ENCODE results near the gene SYT8.
A peak's percentile ranks its signal among the peaks of the same experiment; 100 is the strongest.

The SYT8 gene

DNA sequence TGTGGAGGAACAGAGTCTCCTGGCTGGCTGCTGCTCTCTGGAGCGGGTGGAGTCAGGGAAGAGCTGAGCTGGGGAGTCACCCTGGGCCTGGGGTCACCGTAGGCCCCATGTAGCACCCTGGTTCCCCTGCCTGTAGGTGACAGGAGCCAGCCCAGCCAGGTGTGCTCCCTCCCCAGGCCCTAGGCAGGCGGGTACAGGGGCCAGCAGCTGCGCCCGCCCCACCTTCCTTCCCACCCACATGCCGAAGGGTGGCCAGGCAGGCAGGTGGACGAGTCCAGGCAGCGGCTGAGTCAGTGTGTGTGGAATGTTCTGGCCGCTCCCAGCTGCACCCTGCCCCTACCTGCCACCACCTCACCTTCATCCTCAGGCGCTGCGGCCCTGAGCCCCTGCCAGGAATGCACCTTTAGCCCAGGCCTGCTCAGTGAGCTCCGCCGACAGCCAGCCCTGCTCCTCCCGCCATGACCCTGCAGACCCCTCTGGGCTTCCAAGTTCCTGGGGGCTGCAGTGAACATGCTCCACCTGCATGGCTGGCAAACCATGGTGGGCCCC lies 654 bp upstream of the SYT8 start:
- no peak for DNase-seq

DNA sequence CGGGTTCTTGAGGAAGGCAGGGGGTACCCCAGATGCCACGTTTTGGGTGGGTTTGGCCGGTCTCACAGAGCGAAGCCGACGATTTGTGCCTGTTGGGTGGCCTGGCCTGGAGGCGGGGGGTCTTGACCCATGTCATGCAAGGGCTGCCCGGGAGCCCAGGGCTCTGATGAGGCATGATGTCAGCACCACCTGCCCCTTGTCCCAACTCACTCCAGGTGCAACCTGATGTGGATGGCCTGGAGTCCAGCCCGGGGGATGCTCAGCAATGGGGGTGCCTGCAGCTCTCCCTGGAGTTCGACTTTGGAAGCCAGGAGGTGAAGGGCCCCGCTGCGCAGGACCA lies 851 bp downstream of the SYT8 start:
- no peak for DNase-seq

DNA sequence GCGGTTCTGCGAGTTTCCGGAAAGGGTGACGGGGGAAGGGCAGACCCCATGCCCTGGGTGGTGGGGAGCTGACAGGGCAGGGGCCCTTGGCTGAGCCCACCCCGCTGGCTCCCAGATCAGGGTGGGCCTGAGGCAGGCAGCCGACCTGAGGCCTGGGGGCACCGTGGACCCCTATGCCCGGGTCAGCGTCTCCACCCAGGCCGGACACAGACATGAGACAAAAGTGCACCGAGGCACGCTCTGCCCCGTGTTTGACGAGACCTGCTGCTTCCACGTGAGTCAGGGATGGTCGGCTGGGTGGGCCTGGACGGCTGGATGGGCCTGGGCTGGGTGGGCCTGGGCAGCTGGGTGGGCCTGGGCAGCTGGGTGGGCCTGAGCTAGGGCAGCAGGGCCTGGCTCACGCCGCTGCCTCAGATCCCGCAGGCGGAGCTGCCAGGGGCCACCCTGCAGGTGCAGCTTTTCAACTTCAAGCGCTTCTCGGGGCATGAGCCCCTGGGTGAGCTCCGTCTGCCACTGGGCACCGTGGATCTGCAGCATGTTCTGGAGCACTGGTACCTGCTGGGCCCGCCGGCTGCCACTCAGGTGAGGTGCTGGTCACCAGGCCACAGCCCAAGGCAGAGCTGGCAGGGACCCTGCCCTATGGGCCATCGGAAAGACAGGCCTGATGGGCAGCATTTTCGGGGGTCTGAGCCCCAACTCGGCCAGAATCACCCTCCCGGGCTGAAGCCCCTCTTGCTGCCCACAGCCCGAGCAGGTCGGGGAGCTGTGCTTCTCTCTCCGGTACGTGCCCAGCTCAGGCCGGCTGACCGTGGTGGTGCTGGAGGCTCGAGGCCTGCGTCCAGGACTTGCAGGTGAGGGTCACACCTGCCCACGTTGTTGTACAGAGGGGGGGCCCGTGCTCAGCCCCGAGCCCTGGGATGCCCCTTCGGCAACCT lies 1.5 kb downstream of the SYT8 start:
- DNase-seq, result no peak

DNA sequence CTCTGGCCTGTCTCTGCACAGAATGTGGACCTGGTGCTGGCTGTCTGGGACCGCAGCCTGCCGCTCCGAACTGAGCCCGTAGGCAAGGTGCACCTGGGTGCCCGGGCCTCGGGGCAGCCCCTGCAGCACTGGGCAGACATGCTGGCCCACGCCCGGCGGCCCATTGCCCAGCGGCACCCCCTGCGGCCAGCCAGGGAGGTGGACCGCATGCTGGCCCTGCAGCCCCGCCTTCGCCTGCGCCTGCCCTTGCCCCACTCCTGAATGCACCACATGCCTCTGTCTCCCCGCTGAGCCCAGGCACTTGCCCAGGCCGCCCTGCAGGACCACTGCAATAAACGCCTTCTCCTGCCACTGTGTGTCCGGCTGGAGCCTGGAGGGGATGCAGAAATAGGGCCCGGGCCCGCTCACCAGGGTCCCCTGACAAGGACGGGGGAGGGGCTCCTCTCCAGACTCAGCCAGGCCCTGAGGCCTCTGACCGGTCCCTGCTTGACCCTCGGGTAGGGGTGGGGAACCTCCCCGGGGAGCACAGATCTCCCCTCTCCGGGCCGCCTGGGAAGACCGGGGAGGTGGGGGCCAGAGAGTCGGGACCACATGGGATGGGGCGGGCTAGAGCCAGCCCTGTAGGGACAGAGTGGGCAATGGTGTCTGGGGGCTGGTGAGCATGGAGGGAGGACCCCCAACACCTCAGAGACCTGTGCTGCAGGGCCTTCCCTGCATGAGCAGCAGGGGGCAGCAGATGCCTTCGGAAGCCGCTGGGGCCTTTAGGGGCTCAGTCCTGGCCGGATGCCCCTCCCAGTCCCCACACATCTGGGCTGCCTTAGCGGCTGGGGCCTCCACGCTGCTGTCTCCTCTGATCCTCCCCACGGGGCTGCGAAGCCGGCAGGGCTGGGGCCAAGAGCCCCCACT lies 2.6 kb downstream of the SYT8 start:
- peak; percentile 77 for DNase-seq

DNA sequence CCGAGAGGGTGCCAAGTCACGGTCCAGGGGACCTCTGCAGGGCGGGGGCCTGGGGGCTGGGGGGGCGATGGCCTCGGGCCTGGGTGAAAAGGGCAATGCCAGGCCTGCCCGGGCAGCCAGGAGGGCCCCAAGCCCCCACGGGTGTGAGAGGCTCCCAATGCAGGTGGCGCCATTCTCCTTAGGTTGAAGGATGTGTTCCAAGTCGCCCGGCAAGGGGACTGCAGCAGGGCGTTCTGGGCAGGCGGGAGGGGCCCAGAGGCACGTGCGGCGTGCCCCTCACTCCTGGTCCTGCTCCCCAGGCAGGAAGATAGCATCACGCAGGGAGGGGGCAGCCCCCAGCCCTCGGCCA lies 3.3 kb downstream of the SYT8 start:
- DNase-seq, result no peak

DNA sequence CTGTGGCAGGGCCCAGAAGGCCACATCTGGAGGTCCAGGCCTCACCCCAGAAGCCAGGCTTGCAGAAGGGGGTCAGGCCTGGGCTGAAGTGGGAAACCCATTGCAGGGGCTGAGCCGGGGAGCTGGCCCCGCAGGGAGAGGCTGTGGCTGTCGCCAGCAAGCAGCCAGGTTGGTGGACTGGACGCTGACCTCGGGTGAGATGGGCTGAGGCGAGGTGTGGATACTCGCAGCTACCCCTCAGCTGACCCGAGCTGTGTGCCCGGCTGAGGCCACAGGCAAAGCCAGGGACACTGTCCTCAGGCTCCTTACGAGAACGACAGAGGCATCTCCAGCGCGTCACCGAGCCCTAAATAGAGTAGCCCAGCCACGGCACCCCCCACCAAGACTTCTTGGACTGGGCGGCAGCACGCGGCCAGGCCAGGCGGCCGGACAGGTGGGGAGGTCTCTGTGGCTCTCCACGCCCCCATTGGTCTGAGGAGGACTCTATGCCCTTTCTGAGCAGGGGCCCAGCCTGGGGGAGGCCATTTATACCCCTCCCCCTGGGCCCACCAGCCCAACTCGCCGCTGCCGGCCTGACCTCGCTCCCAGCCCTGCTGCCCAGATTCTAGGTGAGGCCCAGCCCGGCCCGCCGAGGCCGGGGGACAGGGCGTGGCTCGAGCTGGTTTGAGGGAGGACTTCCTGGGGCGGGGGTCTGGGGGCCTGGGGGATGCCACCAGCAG lies 3.8 kb downstream of the SYT8 start, which contains the start of gene TNNI2:
Gene TNNI2 (plus strand): TSS at position 556 of the 719 bp plus-strand sequence. CDS start 716 bp downstream, outside the sequence.
- no peak for DNase-seq

DNA sequence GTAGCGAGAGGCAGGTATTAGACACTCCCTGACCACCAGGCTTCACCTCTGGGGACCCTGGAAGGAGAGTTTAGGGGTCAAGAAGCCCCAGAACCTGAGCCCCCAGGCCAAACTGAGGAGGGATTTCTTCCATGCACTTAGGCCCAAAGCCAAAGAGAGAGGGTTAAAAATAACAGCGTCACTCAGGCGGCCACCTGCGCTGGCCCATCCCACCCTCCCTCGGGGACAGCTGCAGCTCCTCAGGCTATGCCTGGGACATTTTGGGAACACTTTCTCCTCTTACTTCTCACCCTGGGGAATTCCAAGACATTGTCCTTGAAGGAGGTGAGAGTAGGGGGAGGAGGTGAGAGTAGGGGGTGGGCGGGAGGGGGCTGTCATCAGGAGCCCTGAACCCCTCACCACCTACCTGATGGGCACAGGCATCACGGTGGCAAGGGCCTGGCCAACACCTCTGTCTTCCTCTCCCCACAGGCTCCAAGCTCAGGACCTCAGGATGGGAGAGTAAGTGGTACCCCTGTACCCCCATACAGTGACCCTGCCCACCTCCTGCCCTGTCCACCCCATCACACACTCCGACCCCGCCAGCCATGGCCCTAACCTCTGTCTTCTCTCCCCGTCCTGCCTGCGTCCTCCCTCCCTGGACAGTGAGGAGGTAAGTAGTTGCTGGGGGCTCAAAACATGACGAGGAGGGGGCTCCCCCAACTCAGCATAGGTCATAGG lies 4.6 kb downstream of the SYT8 start:
- no peak for DNase-seq

DNA sequence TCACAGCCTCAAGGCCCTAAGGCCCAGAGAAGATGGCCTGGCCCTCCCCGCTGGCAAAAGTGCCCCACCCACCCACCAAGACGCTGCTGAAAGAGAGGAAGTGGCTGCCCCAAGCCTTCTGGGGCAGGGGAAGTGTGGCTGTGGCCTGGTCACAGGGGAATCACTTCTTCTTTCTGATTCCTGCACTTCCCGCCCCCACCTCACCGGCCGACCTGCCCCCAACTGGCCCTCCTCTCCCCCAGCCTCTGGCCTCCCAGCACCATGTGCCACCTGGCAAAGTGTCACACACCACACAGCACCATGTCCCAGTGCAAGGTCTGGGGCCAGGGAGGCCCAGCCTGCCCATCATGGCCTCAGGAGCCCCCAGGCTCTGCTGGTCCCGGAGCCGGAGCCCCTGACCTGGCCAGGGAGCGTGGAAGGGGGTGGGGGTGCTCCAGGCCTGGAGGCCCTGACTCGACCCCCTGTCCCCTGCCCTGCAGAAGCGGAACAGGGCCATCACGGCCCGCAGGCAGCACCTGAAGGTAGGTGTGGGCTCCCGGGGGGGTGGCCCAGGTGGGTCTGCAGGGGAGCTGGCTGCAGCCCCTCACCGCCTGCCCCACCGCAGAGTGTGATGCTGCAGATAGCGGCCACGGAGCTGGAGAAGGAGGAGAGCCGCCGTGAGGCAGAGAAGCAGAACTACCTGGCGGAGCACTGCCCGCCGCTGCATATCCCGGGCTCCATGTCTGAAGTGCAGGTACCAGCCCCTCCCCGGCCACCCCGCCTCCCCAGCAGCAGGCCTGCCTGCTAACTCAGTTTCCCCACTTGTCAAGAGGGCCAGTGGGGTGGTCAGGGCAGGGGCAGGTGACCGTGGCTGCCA lies 5.4 kb downstream of the SYT8 start:
- no peak for DNase-seq

DNA sequence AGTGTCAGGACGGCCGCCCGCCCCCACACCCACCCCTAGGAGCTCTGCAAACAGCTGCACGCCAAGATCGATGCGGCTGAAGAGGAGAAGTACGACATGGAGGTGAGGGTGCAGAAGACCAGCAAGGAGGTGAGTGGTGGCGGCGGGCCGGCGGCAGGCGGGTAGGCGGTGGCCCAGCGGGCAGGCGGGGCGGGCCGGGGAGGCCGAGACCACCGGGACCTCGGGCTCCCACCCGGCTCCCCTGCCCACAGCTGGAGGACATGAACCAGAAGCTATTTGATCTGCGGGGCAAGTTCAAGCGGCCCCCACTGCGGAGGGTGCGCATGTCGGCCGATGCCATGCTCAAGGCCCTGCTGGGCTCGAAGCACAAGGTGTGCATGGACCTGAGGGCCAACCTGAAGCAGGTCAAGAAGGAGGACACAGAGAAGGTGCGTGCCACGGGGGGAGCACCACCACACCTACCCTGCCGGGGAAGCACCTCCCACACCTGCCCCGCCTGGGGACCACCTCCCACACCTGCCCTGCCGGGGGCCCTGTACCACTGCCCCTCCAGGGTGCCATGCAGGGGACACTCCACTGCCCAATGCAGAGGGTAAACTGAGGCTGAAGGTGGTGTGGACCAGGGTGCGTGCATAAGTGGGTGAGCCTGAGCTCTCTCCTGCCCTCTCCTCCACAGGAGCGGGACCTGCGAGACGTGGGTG lies 6.1 kb downstream of the SYT8 start:
- DNase-seq, result no peak

DNA sequence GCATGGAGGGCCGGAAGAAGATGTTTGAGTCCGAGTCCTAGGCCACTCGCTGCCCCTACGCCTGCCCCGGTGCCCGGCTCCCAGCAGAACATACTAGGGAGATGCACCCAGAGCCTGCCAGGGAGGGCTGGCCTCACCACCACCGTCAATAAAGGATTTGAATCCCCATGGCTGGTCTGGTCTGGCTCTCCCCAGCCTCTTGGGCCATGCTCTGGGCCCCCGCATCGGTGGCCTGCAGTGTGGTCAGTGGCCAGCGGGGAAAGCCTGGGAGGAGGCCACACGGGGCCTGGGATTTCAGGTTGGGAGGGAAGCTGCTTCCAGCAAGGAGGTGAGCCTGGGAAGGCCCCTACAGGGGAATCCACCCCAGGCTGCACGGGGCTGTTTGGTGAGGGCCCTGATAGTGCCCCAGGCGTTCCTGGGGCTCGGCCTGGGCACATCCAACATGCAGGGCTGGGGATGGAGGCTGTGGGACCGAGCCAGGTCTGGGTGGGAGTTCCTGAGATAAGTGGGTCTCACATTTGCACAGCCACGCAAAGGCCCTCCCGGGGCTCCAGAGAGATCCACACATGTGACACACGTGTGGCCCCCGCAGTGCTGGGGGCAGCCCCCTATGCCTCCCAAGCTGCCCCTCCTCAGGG lies 6.8 kb downstream of the SYT8 start:
- DNase-seq, result no peak

DNA sequence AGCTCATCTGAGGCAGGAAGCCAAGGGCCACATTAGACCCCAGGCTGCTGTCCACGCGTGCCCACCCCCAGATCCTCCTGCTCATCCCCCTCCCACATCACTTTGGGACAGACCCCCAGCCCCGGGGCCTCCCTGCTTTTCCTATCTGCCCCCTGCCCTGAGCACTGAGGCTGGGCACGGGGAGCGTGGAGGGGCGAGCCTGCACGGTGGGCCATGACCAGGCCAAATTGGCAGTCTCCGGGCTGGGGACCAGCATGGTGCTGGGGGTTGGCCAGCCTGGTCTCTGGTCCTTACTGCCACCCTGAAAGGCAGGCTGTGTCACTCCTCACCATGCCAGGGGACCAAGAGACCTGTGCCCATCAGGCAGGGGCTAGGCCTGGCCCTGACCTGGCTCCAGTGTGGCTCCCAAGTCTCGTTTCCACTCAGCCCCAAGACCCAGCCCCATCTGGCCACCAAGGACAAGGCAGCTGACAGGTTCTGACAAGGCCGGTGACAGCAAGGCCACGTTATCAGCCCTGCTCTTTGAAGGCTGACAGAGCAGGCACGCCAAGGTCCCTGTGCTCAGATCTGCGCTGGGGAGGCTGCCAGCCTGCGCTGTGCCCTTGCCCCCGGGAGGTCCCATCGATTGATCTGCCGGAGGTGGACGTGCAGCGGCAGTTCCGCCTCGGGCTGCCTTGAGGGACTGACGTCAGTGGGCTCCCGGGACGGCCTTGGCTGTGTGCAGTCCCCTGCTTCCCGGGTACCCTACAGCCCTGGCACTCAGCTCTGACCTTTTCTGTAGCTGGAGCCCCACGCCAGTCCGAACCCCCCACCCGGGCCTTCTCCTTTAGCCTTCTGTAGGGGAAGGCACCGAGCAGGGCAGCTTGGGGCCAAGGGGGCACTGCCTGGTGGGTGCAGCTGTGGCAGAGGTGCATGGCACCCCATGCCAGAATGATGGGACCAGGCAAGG lies 7.6 kb downstream of the SYT8 start:
- DNase-seq, result no peak

DNA sequence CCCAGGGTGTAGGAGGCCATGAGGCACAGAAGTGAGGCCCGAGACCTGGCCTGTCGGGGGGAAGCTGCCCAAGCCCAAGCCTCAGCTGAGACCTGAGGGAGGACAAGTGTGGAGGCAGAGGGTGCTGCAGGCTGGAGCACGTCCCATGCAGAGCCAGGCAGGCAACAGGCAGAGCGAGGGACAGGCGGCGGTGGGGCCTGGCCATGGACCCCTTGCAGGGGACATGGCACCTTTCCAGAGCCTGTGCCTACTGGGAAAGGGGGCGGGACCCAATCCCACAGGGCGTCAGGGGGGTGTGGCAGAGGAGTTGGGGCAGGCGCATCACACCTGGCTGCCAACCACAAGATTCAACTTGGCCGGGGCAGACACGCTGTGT lies 8.3 kb downstream of the SYT8 start:
- no peak for DNase-seq

DNA sequence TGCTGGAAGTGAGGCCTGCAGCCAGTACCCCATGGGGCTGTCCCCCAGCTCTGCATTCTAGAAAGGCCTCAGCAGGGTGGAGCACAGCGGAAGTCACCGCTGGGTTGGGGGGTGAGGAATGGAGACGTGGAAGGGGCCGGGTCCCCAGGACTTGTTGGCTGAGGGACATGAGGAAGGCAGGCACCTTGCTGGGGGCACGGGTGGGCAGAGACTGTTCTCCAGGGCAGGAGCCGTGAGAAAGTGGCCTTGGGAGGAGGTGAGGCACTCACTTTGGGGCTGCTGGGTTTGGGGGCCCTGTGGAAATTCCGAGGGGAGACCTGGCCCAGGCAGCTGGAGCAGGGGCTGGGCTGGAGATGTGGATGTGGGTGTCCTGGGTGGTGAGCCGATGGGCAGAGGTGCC lies 9.0 kb downstream of the SYT8 start:
- no peak for DNase-seq

DNA sequence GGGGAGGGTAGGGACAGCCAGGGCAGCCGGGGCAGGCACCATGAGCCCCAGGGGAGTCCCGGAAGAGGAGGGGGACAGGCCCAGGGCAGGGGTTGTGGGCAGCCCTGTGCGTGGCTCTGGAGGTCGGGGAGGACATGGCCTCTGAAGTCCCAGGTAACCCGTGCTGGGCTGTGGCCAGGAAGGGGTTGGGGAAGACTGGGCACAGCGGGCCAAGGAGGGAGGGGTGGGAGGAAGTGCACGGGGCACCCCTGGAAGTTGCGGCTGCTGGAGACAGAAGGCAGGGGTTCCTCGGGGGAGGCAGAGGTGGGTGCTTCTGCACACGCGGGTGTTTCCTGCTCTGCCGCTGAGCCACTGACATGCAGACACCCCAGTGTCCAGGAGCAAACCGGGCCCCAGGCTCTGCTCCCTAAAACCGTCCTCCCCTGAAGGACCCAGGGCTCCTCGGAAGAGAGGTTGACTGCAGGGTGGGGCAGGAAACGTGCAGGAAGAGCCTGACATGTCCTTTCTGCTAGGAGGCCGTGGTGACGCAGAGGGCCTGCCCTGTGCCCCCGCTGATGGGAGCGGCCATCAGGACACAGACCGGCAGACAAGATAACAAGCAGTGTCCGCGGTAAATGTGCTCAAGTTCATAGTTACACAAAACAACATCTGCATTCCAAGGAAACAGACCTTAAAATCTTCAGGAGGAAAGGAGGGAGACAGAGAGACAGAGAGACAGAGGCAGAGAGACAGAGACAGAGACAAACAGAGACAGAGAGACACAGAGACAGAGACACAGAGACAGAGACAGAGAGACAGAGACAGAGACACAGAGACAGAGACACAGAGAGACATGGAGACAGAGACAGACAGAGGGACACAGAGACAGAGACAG lies 9.7 kb downstream of the SYT8 start:
- peak; percentile 40 for DNase-seq

DNA sequence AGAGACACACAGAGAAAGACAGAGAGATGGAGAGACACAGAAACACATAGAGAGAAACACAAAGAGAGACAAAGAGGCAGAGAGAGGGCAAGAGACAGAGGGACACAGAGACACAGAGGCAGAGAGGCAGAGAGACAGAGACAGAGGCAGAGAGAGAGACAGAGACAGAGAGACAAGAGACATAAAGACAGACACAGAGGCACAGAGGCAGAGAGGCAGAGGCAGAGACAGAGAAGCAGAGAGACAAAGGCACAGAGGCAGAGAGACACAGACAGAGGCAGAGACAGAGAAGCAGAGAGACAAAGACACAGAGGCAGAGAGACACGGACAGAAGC lies 10.3 kb downstream of the SYT8 start:
- no peak for DNase-seq

DNA sequence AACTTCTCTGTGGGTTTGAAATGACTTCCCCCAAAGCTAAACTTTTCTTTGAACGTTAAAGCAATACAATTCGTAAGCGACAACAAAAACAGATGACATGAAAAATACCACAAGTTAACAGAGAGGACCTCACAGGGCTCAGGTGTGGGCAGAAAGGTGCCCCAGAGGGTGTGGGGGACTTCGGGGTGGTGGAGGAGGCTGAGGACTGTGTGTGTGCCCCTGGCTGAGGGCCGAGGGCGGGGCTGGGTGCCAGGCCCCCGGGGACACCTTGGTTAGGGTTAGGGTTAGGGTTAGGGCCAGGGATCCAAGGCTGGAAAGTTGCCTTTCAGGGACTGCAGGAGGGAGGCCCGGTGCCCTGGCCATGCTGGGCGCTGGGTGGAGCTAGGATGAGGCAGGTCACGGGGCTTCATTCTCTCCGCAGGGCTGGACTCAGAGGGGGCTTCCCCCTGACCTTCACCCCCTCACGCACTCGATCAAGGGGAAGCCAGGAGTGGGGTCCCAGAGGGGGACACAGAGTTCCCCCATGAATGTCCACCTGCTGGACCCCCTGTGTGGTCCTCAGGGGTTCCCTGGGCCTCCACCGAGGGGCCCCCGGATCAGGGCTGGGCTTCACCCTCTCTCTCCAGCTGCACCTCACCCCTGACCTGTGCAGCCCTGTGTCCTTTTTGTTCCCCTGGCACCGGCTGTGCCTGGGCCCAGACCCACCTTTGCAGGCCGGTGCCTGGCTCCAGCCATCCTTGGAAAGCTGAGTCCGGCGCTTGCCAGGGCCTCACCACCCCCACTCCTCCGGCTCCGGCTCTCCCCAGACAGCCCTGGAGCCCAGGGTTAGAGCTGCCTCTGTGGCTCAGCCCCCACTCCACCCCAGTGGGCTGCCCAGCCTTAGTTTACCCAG lies 11.0 kb downstream of the SYT8 start:
- no peak for DNase-seq

DNA sequence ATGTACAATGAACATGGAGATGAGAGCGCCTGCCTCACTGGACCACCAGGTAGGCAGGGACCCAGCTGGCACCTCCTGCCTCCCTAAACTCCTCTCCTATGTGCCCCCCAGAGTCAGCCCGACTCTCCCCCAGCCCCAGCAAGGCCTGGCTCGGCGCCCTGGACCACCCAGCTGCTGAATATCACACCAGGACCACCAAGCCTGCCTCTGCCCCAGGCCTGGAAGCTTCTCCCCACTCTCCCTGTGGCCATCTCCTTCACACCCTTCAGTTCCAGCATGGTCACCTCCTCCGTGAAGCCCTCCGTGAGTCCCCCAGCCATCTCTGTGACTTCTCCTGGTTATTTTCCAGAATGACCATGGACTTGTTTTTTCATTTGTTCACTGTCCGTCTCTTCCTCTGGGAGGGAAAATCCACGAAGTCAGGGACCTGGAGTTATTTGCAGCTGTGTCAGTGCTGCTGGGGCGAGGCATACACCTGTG lies 11.7 kb downstream of the SYT8 start:
- no peak for DNase-seq

All from activated CD4-positive, alpha-beta T cell treated with anti-CD3 and anti-CD28 coated beads, Interleukin-2, amount 50 U/mL, for 1 hour (primary cell).